GM21367 (cell line): ENCODE data around the gene CCNJL.

Source experiments
- ATAC-seq: cut with Tn5 transposase; IDR thresholded peaks from one replicate; pipeline ENCODE4 v1.9.1; 2021; ENCODE audit not compliant: unreplicated experiment

CCNJL gene

GRCh38 chr5:160293386-160293785 is 19.0 kb downstream of the CCNJL start:
- ATAC-seq = no peak

- ATAC-seq = no peak
These were observed 20.9 kb downstream of the CCNJL start for GRCh38 chr5:160291467-160291866.

GRCh38 chr5:160290751-160291150 is 21.6 kb downstream of the CCNJL start:
- ATAC-seq = no peak

GRCh38 chr5:160289721-160290120 is 22.6 kb downstream of the CCNJL start:
- ATAC-seq = no peak

- no peak for ATAC-seq
These were observed 23.1 kb downstream of the CCNJL start for GRCh38 chr5:160289356-160289651.

GRCh38 chr5:160287378-160288051 is 24.8 kb downstream of the CCNJL start:
- no peak for ATAC-seq

GRCh38 chr5:160286947-160287346 is 25.4 kb downstream of the CCNJL start:
- no peak for ATAC-seq

GRCh38 chr5:160285316-160285715 is 27.0 kb downstream of the CCNJL start:
- no peak for ATAC-seq

- no peak for ATAC-seq
These were observed 28.0 kb downstream of the CCNJL start for GRCh38 chr5:160284291-160284873.

GRCh38 chr5:160281275-160281674 is 31.1 kb downstream of the CCNJL start:
- ATAC-seq = no peak

- ATAC-seq = no peak
These were observed 31.8 kb downstream of the CCNJL start for GRCh38 chr5:160280384-160281095.

GRCh38 chr5:160278343-160278742 is 34.0 kb downstream of the CCNJL start:
- ATAC-seq = no peak

- ATAC-seq = no peak
These were observed 37.9 kb downstream of the CCNJL start for GRCh38 chr5:160274483-160274931.

GRCh38 chr5:160272889-160273288 is 39.5 kb downstream of the CCNJL start:
- ATAC-seq = no peak

GRCh38 chr5:160272264-160272663 is 40.1 kb downstream of the CCNJL start:
- no peak for ATAC-seq

GRCh38 chr5:160271836-160272235 is 40.5 kb downstream of the CCNJL start:
- no peak for ATAC-seq

GRCh38 chr5:160271396-160271795 is 41.0 kb downstream of the CCNJL start:
- peak; percentile 65 for ATAC-seq

GRCh38 chr5:160270704-160271103 is 41.7 kb downstream of the CCNJL start:
- ATAC-seq = no peak

GRCh38 chr5:160269017-160269416 is 43.3 kb downstream of the CCNJL start:
- no peak for ATAC-seq

GRCh38 chr5:160268121-160268520 is 44.2 kb downstream of the CCNJL start:
- no peak for ATAC-seq

GRCh38 chr5:160266752-160267345 is 45.5 kb downstream of the CCNJL start:
- ATAC-seq = no peak

GRCh38 chr5:160266044-160266443 is 46.3 kb downstream of the CCNJL start:
- ATAC-seq = no peak
